Type B pancreatic cell (in vitro differentiated cells): Measurements from ENCODE around the gene SERPINB7. TPM values are rescaled to one million over a fixed set of nuclear protein-coding genes. Genes with fewer than 3 reads are reported as not detected.
A peak's percentile ranks its signal among the peaks of the same experiment; 100 is the strongest.

Experiments used
- DNase-seq: peaks from one replicate; pipeline ENCODE4 v3.0.0; 2021; ENCODE audit warnings: mixed read lengths; ENCODE audit not compliant: unreplicated experiment; ENCODE audit errors: extremely low spot score
- H3K27ac Mint-ChIP-seq: 2 replicates; pipeline ENCODE4 v1.8.0; 2021; ENCODE audit warnings: mild to moderate bottlenecking, mixed read lengths
- H3K27me3 Mint-ChIP-seq: 2 replicates; pipeline ENCODE4 v1.8.0; 2021; ENCODE audit warnings: mixed read lengths
- H3K36me3 Mint-ChIP-seq: 2 replicates; pipeline ENCODE4 v1.8.0; 2021; ENCODE audit warnings: mixed read lengths
- H3K4me1 Mint-ChIP-seq: one replicate; pipeline ENCODE4 v1.8.0; 2021; ENCODE audit warnings: mixed read lengths; ENCODE audit not compliant: unreplicated experiment
- H3K4me3 Mint-ChIP-seq: 2 replicates; pipeline ENCODE4 v1.8.0; 2021; ENCODE audit warnings: mild to moderate bottlenecking, mixed read lengths
- H3K9me3 Mint-ChIP-seq: 2 replicates; pipeline ENCODE4 v1.8.0; 2021; ENCODE audit warnings: mixed read lengths
- CTCF ChIP-seq: fragments of 200-600 bp; sonication (generic); conservative IDR thresholded peaks from 2 replicates; pipeline ENCODE4 v1.5.0; 2021; ENCODE audit warnings: antibody characterized with exemption, mild to moderate bottlenecking
- total RNA-seq: library from RNA; stranded (reverse); gene quantifications from 2 replicates; pipeline ENCODE4 v1.2.1, GENCODE V29; 2021; ENCODE audit warnings: low replicate concordance

SERPINB7 gene
- total RNA-seq, 1 donor from 2014 or later = 15.2 TPM

GRCh38 chr18:63834471-63835113 lies 59.4 kb downstream of the SERPINB7 start:
- no peak for TF ChIP-seq CTCF
- Mint-ChIP-seq H3K36me3 (no peaks in the 10 kb centered on the region), H3K4me1 (no peaks in the 10 kb centered on the region), H3K27ac (no peak overlapping the region), H3K4me3 (no peak overlapping the region), H3K9me3 (no peaks in the 10 kb centered on the region), H3K27me3 (peaks cover 3% of the 10 kb centered on the region)
- DNase-seq = no peak

GRCh38 chr18:63836456-63836855 lies 61.2 kb downstream of the SERPINB7 start:
- DNase-seq = no peak
- TF ChIP-seq CTCF = no peak

GRCh38 chr18:63837590-63837989 lies 62.4 kb downstream of the SERPINB7 start:
- no peak overlapping the region for H3K27ac Mint-ChIP-seq
- no peak for DNase-seq
- TF ChIP-seq CTCF = no peak
- H3K27me3 Mint-ChIP-seq = no peaks in the 10 kb centered on the region
- no peaks in the 10 kb centered on the region for H3K9me3 Mint-ChIP-seq
- no peaks in the 10 kb centered on the region for H3K4me1 Mint-ChIP-seq
- no peaks in the 10 kb centered on the region for H3K36me3 Mint-ChIP-seq
- H3K4me3 Mint-ChIP-seq = no peak overlapping the region

More at GRCh38 chr18:63836456-63836855, 61.2 kb downstream of the SERPINB7 start:
- no peak overlapping the region for H3K27ac Mint-ChIP-seq
- H3K4me3 Mint-ChIP-seq = no peak overlapping the region
- no peaks in the 10 kb centered on the region for H3K36me3 Mint-ChIP-seq
- H3K9me3 Mint-ChIP-seq = no peaks in the 10 kb centered on the region
- peaks cover 3% of the 10 kb centered on the region for H3K27me3 Mint-ChIP-seq
- H3K4me1 Mint-ChIP-seq = no peaks in the 10 kb centered on the region

GRCh38 chr18:63843008-63843407 lies 67.8 kb downstream of the SERPINB7 start:
- H3K9me3 Mint-ChIP-seq = no peaks in the 10 kb centered on the region
- no peak for TF ChIP-seq CTCF

GRCh38 chr18:63844254-63844653 lies 69.0 kb downstream of the SERPINB7 start:
- Mint-ChIP-seq H3K27me3 (no peaks in the 10 kb centered on the region), H3K9me3 (no peaks in the 10 kb centered on the region), H3K36me3 (no peaks in the 10 kb centered on the region), H3K4me3 (no peak overlapping the region), H3K4me1 (no peaks in the 10 kb centered on the region), H3K27ac (no peak overlapping the region)
- peak; percentile 66 for TF ChIP-seq CTCF
- DNase-seq = no peak

More at GRCh38 chr18:63843008-63843407, 67.8 kb downstream of the SERPINB7 start:
- H3K4me1 Mint-ChIP-seq = no peaks in the 10 kb centered on the region
- H3K4me3 Mint-ChIP-seq = no peak overlapping the region
- DNase-seq = no peak
- H3K36me3 Mint-ChIP-seq = no peaks in the 10 kb centered on the region
- H3K27me3 Mint-ChIP-seq = no peaks in the 10 kb centered on the region
- H3K27ac Mint-ChIP-seq = no peak overlapping the region

- Mint-ChIP-seq H3K4me1 (no peaks in the 10 kb centered on the region), H3K36me3 (no peaks in the 10 kb centered on the region), H3K27ac (no peak overlapping the region), H3K27me3 (no peaks in the 10 kb centered on the region), H3K4me3 (no peak overlapping the region), H3K9me3 (no peaks in the 10 kb centered on the region)
- peak; percentile 76 for TF ChIP-seq CTCF
- no peak for DNase-seq
These were observed 72.9 kb downstream of the SERPINB7 start for GRCh38 chr18:63848159-63848558.
